Right lobe of liver (tissue), 4 donors: ENCODE measurements around the gene DCAF6.

Experiments
- POLR2A ChIP-seq: fragments of 450-650 bp; IDR thresholded peaks from one replicate; pipeline ENCODE4 v1.6.1; 2017; ENCODE audit warnings: antibody characterized with exemption, mild to moderate bottlenecking
- TF ChIP-seq, protein P1 (sequence below), 4 donors: fragments of 200-600 bp in 3 of 4; fragments of 450-650 bp in 1 of 4; IDR thresholded peaks; one replicate each; pipeline versions ENCODE4 v1.5.1 to v1.8.0; 2016 to 2022; ENCODE audit warnings: antibody characterized with exemption in 4 of 4, mild to moderate bottlenecking in 2 of 4
- donor health status: DM: no; HTN: no; CAD: no.
- donor health status: DM: no; HTN: no; CAD: no.
- donor health status: DM: no; HTN: yes; CAD: no.

DNA sequence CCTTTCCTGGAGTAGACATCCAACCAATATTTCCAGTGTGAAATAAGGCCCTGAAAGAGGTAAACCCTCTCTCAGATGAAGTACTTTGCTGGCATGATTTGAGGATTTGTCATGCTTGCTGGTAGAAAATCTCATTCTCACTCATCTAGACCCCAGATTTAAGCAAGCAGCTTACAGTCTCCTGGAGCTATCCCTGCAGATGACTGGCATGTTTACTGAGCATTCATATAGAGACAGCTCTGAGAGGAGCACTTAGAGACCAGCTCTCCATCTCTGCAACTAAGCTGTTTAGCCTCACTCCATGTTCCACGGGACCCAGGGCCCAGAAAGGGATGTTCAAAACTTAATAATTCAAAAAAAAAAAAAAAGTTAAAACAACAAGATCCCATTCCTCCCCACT is 166.0 kb downstream of the DCAF6 start:
- TF ChIP-seq, protein P1, sequence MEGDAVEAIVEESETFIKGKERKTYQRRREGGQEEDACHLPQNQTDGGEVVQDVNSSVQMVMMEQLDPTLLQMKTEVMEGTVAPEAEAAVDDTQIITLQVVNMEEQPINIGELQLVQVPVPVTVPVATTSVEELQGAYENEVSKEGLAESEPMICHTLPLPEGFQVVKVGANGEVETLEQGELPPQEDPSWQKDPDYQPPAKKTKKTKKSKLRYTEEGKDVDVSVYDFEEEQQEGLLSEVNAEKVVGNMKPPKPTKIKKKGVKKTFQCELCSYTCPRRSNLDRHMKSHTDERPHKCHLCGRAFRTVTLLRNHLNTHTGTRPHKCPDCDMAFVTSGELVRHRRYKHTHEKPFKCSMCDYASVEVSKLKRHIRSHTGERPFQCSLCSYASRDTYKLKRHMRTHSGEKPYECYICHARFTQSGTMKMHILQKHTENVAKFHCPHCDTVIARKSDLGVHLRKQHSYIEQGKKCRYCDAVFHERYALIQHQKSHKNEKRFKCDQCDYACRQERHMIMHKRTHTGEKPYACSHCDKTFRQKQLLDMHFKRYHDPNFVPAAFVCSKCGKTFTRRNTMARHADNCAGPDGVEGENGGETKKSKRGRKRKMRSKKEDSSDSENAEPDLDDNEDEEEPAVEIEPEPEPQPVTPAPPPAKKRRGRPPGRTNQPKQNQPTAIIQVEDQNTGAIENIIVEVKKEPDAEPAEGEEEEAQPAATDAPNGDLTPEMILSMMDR (IDR thresholded peaks at IDR 0.05) = no peak
- no peak for TF ChIP-seq POLR2A
